Parathyroid adenoma (tissue), 2 donors: ENCODE measurements around the gene DPCD.

Source experiments
- H2AFZ ChIP-seq: fragments of 300-600 bp; sonication (generic); one replicate; pipeline ENCODE4 v1.7.0; 2017; ENCODE audit warnings: antibody characterized with exemption, mild to moderate bottlenecking
- H3K27ac ChIP-seq: fragments of 300-600 bp; sonication (generic); one replicate; pipeline ENCODE4 v1.7.0; 2017
- H3K27me3 ChIP-seq: fragments of 300-600 bp; sonication (generic); one replicate; pipeline ENCODE4 v1.7.0; 2017; ENCODE audit warnings: low read length; ENCODE audit not compliant: control insufficient read depth, insufficient read depth
- H3K36me3 ChIP-seq: fragments of 300-600 bp; sonication (generic); one replicate; pipeline ENCODE4 v1.7.0; 2017; ENCODE audit warnings: low read length; ENCODE audit not compliant: control insufficient read depth, insufficient read depth
- H3K4me1 ChIP-seq: fragments of 300-600 bp; sonication (generic); one replicate; pipeline ENCODE4 v1.7.0; 2017; ENCODE audit warnings: control low read depth
- H3K4me2 ChIP-seq: fragments of 300-600 bp; sonication (generic); one replicate; pipeline ENCODE4 v1.7.0; 2017; ENCODE audit warnings: low read length
- H3K4me3 ChIP-seq: fragments of 300-600 bp; sonication (generic); one replicate; pipeline ENCODE4 v1.7.0; 2017; ENCODE audit warnings: low read depth, low read length
- H3K79me2 ChIP-seq: fragments of 300-600 bp; sonication (generic); one replicate; pipeline ENCODE4 v1.7.0; 2017; ENCODE audit warnings: control low read depth
- H3K9ac ChIP-seq: fragments of 300-600 bp; sonication (generic); one replicate; pipeline ENCODE4 v1.7.0; 2017; ENCODE audit warnings: mild to moderate bottlenecking
- H3K9me3 ChIP-seq: fragments of 300-600 bp; sonication (generic); one replicate; pipeline ENCODE4 v1.7.0; 2017; ENCODE audit warnings: low read length; ENCODE audit not compliant: control insufficient read depth
- TF ChIP-seq, protein P1 (sequence below): fragments of 300-600 bp; sonication (generic); IDR thresholded peaks from one replicate; pipeline ENCODE4 v1.7.0; 2017; ENCODE audit warnings: antibody characterized with exemption, mild to moderate bottlenecking
- donor health status: primary hyperparathyroidism.

DPCD gene

DNA sequence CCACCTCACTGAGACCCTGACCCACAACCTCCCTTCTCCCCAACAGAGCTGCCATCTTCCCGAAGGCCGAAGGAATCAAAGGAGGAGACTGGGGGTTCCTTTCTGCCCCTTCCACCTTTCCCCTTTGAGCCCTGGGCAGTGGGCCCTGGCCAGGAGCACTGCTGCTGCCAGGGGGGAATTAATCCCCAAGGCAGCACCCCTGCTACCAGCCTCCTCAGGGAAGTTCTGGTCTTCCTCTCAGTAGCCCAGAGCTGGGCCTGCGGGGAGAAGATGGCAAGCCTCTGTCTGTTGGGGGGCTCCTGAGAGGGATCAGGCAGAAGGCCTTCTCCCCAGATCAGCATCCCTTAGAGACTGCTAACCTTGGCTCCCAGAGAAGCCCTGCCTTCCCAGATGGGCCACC lies 25.5 kb downstream of the DPCD start:
- no peaks in the 10 kb centered on the region for H3K36me3 ChIP-seq
- no peaks in the 10 kb centered on the region for H3K27me3 ChIP-seq
- no peak overlapping the region for H3K9ac ChIP-seq
- TF ChIP-seq, protein P1, sequence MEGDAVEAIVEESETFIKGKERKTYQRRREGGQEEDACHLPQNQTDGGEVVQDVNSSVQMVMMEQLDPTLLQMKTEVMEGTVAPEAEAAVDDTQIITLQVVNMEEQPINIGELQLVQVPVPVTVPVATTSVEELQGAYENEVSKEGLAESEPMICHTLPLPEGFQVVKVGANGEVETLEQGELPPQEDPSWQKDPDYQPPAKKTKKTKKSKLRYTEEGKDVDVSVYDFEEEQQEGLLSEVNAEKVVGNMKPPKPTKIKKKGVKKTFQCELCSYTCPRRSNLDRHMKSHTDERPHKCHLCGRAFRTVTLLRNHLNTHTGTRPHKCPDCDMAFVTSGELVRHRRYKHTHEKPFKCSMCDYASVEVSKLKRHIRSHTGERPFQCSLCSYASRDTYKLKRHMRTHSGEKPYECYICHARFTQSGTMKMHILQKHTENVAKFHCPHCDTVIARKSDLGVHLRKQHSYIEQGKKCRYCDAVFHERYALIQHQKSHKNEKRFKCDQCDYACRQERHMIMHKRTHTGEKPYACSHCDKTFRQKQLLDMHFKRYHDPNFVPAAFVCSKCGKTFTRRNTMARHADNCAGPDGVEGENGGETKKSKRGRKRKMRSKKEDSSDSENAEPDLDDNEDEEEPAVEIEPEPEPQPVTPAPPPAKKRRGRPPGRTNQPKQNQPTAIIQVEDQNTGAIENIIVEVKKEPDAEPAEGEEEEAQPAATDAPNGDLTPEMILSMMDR: no peak
- peaks cover 8% of the 10 kb centered on the region for H3K4me1 ChIP-seq
- H2AFZ ChIP-seq: no peak overlapping the region
- H3K9me3 ChIP-seq: no peaks in the 10 kb centered on the region
- H3K79me2 ChIP-seq: peaks cover 3% of the 10 kb centered on the region
- no peak overlapping the region for H3K4me3 ChIP-seq
- no peak overlapping the region for H3K27ac ChIP-seq
- no peak overlapping the region for H3K4me2 ChIP-seq

DNA sequence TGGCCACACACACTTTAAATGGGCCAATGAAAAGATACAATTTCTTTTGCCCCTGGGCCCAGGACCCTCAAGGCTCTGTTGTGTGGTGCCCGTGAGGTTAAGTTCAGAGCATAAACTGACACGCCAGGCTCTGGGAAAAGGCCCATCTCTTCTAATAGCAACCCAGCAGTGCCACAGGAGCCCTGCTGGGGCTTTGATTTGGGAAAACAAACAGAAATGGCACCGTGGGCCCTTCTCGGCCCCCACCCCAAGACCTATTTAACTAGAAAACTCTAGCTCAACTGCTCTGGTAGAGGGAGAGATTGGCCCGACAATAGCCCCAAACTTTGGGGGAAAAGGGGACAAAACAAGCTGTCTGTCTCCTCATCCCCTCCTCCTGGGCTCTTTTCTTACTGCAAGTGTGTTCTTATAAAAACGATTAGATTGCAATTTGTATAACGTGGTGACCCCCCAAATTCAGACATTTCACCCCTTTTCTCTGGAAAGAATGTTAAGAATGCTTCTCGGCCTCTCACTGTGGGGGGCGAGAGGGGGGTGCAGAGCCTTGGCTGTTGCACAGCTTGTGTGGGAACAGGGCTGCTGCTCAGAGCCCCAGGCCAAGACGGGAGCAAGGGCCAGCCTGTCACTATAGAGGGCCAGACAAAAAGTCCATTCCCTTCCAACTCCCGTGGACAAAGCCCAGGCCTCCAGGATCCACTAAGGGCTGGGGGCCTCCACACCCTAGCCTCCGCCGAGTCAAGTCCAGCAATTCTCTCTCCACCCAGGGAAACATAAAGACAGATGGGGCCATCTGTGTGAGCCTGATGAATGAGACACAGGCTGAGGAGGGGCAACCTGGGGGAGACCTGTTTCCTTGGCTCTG lies 26.8 kb downstream of the DPCD start:
- Histone ChIP-seq H3K9ac (no peak overlapping the region), H2AFZ (no peak overlapping the region), H3K4me2 (no peak overlapping the region), H3K79me2 (peaks cover 3% of the 10 kb centered on the region), H3K4me1 (peaks cover 8% of the 10 kb centered on the region), H3K27ac (no peak overlapping the region), H3K36me3 (no peaks in the 10 kb centered on the region), H3K4me3 (no peak overlapping the region), H3K9me3 (no peaks in the 10 kb centered on the region), H3K27me3 (no peaks in the 10 kb centered on the region)
- TF ChIP-seq, protein P1: no peak

DNA sequence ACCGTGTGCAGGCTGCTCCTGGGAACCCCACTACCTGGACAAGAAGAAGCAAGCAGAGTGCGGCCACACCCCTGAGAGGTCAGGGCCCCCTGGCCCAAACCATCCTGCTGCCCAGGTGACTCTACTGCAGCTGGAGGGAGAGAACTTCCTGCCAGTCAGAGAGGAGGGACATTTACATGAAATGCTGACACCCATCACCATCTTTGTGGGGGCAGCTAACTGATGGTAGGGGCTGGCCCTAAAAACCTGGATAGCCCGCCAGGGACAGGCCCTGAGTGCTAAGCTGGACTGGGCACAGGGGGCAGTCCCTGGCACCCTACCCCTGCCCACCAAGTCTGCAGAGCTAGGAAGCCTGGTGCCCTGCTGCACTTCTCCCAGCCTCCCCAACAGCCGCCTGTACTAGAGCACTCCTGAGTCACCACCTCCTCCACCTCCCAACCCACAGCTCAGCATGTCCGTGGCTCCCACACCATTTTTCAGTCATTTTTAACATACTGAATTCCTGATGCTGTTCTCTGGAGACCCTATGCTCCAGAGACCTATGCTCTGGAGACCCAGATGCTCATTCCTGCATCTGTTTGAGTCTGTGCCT lies 27.5 kb downstream of the DPCD start:
- H3K9me3 ChIP-seq: no peaks in the 10 kb centered on the region
- no peaks in the 10 kb centered on the region for H3K27me3 ChIP-seq
- H3K9ac ChIP-seq: no peak overlapping the region
- H2AFZ ChIP-seq: no peak overlapping the region
- no peaks in the 10 kb centered on the region for H3K36me3 ChIP-seq
- H3K4me3 ChIP-seq: no peak overlapping the region
- H3K79me2 ChIP-seq: peaks cover 2% of the 10 kb centered on the region
- H3K27ac ChIP-seq: no peak overlapping the region
- peaks cover 8% of the 10 kb centered on the region for H3K4me1 ChIP-seq
- H3K4me2 ChIP-seq: no peak overlapping the region
- TF ChIP-seq, protein P1: no peak

DNA sequence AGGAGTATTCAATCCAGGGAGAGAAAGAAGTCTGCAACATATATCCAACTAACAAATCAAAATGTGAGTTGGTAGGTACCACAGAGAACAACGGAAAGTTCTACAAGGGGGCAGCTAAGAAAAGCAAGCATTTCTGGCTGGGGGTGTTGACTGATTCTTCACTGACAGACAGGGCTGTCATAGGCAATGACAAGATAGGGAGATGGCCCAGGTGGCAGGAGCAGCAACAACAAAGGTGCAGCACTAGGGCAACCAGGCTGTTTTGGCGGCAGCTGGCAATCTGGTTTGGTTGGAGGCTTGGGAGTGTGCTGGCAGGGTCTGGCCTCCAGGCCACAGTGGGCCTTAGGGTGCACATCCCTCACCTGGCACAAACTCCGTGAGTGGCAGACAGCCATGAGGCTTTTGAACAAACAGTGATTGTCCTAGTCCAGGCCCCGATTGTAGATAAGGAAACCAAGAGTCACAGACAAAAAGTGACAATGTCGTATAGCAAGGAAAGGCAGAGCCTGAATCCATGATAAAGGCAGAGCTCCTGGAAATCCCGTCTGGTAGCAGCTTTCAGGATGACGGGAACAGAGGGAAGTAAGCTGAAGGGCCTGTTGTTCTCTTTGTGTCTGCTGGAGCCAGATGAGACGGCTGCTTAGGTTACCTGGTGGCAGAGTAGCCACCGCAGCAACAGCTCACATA lies 28.4 kb downstream of the DPCD start:
- no peak overlapping the region for H2AFZ ChIP-seq
- no peaks in the 10 kb centered on the region for H3K36me3 ChIP-seq
- H3K27ac ChIP-seq: no peak overlapping the region
- H3K27me3 ChIP-seq: no peaks in the 10 kb centered on the region
- H3K4me3 ChIP-seq: no peak overlapping the region
- no peaks in the 10 kb centered on the region for H3K9me3 ChIP-seq
- H3K4me2 ChIP-seq: no peak overlapping the region
- peaks cover 8% of the 10 kb centered on the region for H3K4me1 ChIP-seq
- H3K79me2 ChIP-seq: no peaks in the 10 kb centered on the region
- no peak overlapping the region for H3K9ac ChIP-seq
- TF ChIP-seq, protein P1: no peak
